ENCODE data around the gene WDR31. TPM values are rescaled to one million over a fixed set of nuclear protein-coding genes. Genes with fewer than 3 reads are reported as not detected.
"Not testable (repeated sequence)": the region's sequence is repeated elsewhere in the genome, so short reads cannot be mapped to it uniquely, and the experiment has no call there.

Gene WDR31
- total RNA-seq, 3 donors from 2014 or later, result 0.48 to 1.4 (median 0.73) TPM

DNA sequence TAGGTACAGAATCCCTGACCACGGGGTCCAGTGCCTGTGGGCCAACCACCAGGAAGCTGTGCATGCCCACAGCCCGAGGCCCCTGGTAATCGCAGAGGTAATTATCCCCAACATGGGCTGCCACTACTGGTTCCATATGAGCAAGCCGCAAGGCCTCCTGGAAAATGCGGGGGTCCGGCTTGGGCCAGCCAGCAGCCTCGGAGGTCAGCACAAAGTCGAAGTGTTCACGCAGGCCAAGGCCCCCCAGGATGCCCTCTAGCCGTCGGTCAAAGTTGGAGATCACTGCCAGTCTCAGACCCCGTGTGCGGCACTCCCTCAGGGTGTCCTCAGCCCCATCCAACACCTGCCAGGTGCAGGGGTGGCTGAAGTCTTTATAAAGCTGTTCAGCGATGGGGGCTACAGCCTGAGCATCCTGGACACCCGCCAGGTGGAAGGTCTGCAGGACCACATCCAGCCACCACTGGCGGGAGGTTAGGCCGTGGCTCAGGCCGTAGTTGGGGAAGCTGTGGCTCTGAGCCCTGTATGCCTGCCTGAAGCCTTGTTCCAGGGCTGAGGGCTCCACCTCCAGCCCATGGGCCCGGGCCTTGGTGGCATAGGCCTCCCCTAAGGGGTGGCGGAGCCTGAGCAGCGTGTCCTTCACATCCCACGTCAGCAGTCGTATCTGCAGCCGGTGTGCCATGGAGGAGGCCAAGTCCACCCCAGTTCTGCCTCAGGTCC is 33.8 kb upstream of the WDR31 start:
- Mint-ChIP-seq H3K9me3 (no peaks in the 10 kb centered on the region), H3K4me3 (no peak overlapping the region)
- no peak for ATAC-seq

DNA sequence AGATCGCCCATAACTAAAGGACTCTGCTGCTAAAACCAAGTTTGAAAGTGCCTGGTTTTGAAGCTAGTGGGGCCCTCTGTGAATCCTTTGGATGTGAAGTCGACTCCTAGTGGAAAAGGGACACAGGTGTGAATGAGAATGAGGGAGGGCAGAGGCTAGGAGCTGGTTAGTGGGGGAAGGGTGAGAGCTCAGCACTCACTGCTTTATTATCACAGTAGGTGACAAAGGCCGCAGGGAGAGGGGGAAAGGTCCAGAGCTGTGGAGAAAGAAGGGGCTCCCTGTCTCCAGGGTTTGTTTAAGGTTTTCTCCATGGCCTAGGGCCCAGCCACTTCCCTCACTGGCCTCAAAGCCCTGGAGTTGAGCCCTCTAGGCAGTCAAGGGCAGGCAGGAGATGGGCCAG is 33.2 kb upstream of the WDR31 start:
- H3K27me3 Mint-ChIP-seq (ENCODE audit: low read depth), result peaks cover 9% of the 10 kb centered on the region
- DNase-seq (no peak), ATAC-seq (no peak)
- peaks cover 4% of the 10 kb centered on the region for H3K36me3 Mint-ChIP-seq (ENCODE audit: insufficient read depth)
- no peak overlapping the region for H3K4me3 Mint-ChIP-seq
- no peaks in the 10 kb centered on the region for H3K9me3 Mint-ChIP-seq
- peaks cover 8% of the 10 kb centered on the region for H3K4me1 Mint-ChIP-seq (ENCODE audit: low read depth)

More for the DNA sequence above, 33.8 kb upstream of the WDR31 start:
- no peak for DNase-seq
- Mint-ChIP-seq H3K4me1 (ENCODE audit: low read depth) (peaks cover 8% of the 10 kb centered on the region), H3K27me3 (ENCODE audit: low read depth) (peaks cover 9% of the 10 kb centered on the region), H3K36me3 (ENCODE audit: insufficient read depth) (peaks cover 4% of the 10 kb centered on the region)

DNA sequence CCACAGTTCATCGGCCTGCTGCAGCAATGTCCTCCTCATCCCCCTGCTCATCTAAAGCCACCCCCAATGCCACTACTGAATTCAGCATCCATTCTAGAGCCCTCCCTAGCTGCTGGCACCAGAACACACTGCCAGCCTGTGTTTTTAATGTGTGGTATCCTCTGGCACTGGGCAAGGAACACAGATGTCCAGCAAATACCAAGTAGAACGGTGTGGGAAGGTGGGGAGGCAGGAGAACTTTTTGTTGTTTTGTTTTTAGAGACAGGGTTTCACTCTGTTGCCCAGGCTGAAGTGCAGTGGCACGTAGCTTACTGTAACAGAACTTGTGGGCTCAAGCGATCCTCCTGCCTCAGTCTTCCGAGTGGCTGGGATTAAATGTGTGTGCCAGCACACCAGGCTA is 32.0 kb upstream of the WDR31 start:
- Mint-ChIP-seq H3K36me3 (ENCODE audit: insufficient read depth) (peaks cover 4% of the 10 kb centered on the region), H3K27me3 (ENCODE audit: low read depth) (peaks cover 9% of the 10 kb centered on the region), H3K4me3 (no peak overlapping the region), H3K4me1 (ENCODE audit: low read depth) (peaks cover 8% of the 10 kb centered on the region), H3K9me3 (no peaks in the 10 kb centered on the region)
- ATAC-seq (no peak), DNase-seq (no peak)

DNA sequence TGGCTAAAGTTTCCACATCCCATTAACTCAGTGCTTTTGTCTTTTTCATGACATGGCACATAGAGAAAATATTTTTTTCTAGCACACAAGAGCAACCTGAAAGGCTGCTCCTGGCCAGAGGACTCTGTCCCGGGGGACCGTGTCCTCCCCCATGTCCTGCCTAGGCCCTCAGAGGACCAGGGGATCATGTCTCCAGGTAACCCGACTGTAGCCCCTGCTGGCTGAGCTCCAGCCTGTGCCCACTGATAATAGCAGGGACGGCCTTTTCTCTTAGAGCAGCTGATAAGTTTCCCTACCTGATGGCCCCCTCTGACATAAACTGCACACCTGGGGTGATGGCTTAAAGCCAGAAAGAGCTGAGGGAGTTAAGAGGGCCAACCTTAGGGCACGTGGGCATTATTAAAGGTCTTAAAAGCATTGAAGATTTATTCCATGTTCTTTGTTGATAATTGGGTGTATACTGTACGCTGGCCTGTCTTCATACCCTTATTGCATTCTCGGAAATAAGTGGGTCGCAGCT is 30.8 kb upstream of the WDR31 start:
- no peak overlapping the region for H3K4me3 Mint-ChIP-seq
- peaks cover 4% of the 10 kb centered on the region for H3K36me3 Mint-ChIP-seq (ENCODE audit: insufficient read depth)
- ATAC-seq, result no peak
- peaks cover 8% of the 10 kb centered on the region for H3K4me1 Mint-ChIP-seq (ENCODE audit: low read depth)
- peaks cover 9% of the 10 kb centered on the region for H3K27me3 Mint-ChIP-seq (ENCODE audit: low read depth)
- no peaks in the 10 kb centered on the region for H3K9me3 Mint-ChIP-seq
- no peak for DNase-seq

DNA sequence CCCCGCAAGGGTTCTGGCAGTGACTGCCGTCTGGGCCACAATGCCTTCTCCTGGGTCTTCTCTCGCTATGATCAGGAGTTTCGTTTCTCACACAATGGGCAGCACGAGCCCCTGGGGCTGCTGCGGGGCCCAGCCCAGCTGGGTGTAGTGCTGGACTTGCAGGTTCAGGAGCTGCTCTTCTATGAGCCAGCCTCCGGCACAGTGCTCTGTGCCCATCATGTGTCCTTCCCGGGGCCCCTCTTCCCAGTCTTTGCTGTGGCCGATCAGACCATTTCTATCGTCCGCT is 29.7 kb upstream of the WDR31 start:
- H3K4me1 Mint-ChIP-seq (ENCODE audit: low read depth), result no peaks in the 10 kb centered on the region
- no peak overlapping the region for H3K4me3 Mint-ChIP-seq
- ATAC-seq (no peak), DNase-seq (no peak)
- H3K36me3 Mint-ChIP-seq (ENCODE audit: insufficient read depth), result peaks cover 4% of the 10 kb centered on the region
- no peaks in the 10 kb centered on the region for H3K9me3 Mint-ChIP-seq
- peaks cover under 1% of the 10 kb centered on the region for H3K27me3 Mint-ChIP-seq (ENCODE audit: low read depth)

DNA sequence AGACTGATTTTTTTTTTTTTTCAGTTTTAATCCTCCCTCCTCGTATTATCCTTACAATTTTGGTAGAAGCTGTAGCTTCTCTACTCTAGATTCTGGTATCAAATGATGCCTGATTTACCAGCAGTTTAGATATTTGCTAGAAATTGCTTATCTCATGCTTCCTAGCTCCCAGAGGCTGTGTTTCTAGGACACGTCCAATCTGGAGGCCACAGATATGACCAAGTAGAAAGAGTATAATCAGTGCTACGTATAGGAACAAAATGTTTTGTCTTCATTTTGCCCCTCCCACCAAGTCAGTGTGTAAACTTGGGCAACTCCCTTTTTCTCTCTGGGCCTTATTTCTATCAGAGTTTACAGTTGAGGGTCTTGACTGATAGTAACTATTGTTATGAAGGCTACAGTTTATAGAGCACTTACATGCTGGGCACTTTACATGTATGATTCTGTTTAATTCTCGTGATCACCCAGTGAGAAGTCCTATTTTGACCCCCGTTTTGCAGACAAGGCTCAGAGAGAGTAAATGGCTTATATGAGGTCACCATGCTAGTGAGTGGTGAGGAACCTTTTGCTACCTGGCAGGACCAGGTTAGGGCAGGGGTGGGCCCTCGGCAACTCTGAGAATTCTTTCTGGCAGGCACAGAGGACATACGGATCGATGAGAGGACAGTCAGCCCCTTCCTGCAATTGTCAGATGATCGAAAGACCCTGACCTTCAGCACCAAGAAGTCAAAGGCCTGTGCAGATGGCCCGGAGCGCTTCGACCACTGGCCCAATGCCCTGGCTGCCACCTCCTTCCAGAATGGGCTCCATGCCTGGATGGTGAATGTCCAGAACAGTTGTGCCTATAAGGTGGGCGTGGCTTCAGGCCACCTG is 29.1 kb upstream of the WDR31 start:
- ATAC-seq (no peak), DNase-seq (no peak)
- H3K4me1 Mint-ChIP-seq (ENCODE audit: low read depth), result no peaks in the 10 kb centered on the region
- no peaks in the 10 kb centered on the region for H3K27me3 Mint-ChIP-seq (ENCODE audit: low read depth)
- no peaks in the 10 kb centered on the region for H3K9me3 Mint-ChIP-seq
- peaks cover 4% of the 10 kb centered on the region for H3K36me3 Mint-ChIP-seq (ENCODE audit: insufficient read depth)
- no peak overlapping the region for H3K4me3 Mint-ChIP-seq

DNA sequence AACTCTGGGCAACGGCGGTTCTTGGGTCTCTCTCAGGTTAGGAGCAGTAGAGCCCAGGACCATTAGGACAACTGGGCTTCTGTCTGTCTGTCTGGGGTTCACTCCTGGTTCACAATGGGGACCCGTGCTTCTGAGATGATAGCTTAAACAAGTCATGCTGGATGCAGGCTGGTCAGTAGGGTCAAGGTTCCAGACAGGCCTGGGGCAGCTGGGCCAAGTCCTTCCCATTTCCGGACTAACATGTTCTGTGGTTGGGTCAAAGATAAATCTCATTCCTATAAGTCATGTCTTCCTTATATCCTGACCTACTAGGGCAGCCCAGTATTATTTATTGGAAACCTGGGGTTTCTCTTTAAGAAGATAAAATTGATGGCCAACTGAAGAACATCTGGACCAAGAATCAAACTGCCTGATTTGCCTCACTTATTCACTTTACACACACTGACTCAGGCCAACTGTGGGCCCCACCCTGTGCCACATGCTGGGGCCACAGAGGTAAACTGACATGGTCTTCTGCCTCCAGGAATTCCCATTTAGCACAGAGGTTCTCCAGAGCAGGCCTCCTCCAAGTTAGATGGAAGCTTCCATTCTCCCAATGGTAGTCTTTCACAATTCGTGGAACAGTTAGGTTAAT is 28.4 kb upstream of the WDR31 start:
- DNase-seq (no peak), ATAC-seq (no peak)
- Mint-ChIP-seq H3K36me3 (ENCODE audit: insufficient read depth) (peaks cover 4% of the 10 kb centered on the region), H3K27me3 (ENCODE audit: low read depth) (no peaks in the 10 kb centered on the region), H3K4me3 (no peak overlapping the region), H3K9me3 (no peaks in the 10 kb centered on the region), H3K4me1 (ENCODE audit: low read depth) (no peaks in the 10 kb centered on the region)

DNA sequence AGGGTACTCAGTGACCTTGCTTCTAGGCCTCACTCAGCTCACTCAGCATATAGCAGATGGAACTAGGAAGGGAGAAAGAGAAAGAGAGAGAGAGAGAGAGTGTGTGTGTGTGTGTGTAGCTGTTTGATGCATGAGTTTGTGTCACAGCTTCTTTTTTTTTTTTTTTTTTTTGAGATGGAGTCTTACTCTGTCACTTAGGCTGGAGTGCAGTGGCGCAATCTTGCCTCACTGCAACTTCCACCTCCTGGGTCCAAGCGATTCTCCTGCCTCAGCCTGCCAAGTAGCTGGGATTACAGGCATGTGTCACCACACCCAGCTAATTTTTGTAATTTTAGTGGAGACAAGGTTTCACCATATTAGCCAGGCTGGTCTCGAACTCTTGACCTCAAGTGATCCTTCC is 25.6 kb upstream of the WDR31 start:
- H3K4me3 Mint-ChIP-seq; DNase-seq; H3K4me1 Mint-ChIP-seq (ENCODE audit: low read depth); H3K27me3 Mint-ChIP-seq (ENCODE audit: low read depth); H3K9me3 Mint-ChIP-seq; H3K36me3 Mint-ChIP-seq (ENCODE audit: insufficient read depth); ATAC-seq: not testable (repeated sequence)

DNA sequence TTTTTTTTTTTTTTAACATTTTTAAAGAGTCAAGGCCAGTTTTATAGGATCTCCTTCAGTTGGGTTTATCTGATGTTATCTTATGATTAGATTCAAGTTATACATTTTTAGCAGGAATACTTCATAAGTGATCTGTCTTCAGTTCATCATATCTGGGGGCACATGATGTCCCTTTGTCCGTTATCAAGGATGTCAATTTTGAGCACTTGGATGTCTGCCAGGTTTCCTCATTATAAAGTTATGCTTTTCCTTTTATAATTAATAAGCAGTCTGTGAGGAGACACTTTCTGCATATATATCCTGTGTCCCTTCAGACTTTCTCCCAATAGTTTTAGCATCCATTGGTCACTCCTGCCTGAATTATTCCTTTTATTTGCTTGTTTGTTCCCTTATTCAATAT is 24.9 kb upstream of the WDR31 start:
- no peak for DNase-seq

DNA sequence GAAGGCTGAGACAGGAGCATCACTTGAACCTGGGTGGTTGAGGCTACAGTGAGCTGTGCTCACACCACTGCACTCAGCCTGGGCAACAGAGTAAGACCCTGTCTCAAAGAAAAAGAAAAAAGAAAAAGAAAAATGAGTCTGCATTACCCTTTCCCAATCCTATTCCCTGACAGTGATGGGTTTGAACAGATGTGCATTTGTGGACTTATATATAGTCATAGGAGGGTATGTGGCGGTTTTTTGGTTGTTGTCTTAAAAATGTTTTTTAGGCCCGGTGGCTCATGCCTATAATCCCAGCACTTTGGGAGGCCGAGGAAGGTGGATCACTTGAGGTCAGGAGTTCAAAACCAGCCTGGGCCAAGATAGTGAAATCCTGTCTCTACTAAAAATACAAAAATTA is 23.3 kb upstream of the WDR31 start:
- no peaks in the 10 kb centered on the region for H3K9me3 Mint-ChIP-seq
- DNase-seq (no peak), ATAC-seq (no peak)
- peaks cover 2% of the 10 kb centered on the region for H3K27me3 Mint-ChIP-seq (ENCODE audit: low read depth)
- no peak overlapping the region for H3K4me3 Mint-ChIP-seq
- H3K36me3 Mint-ChIP-seq (ENCODE audit: insufficient read depth), result no peaks in the 10 kb centered on the region
- peaks cover 6% of the 10 kb centered on the region for H3K4me1 Mint-ChIP-seq (ENCODE audit: low read depth)

More for the DNA sequence above, 24.9 kb upstream of the WDR31 start:
- Mint-ChIP-seq H3K9me3 (no peaks in the 10 kb centered on the region), H3K4me3 (no peak overlapping the region), H3K27me3 (ENCODE audit: low read depth) (peaks cover 2% of the 10 kb centered on the region), H3K36me3 (ENCODE audit: insufficient read depth) (no peaks in the 10 kb centered on the region), H3K4me1 (ENCODE audit: low read depth) (peaks cover 6% of the 10 kb centered on the region)
- ATAC-seq, result no peak

DNA sequence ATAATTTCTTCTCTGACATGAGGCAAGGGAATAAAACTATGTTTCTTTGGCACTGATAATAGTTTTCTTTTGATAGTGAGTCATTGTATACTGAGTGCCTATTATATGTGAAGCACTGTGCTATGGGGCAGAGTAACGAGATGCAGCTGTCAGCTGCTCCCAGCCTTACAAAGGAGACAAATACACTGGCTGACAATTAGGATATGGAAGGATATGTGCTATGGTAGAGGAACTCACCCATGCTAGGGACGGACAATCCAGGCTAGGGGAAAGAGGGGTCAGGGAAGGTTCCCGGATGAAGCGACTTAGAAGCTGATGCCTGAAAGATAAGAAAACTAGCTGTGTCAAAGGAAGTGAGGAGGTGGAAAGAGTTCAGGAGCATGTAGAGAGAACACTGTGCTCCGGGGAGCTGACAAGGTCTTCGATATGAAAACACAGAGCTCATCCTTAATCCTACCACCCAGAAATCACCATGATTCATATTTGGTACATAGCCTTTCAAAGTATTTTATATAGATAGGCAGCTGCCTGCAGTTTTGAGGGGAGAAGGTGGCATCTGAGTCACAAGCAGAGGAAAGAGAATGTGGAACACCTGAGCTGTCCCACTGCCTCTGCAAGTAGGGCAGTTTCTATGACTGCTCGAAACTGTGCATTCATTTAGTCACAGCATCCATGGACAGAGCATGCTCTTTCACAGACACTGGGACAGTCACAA is 21.4 kb upstream of the WDR31 start:
- H3K4me1 Mint-ChIP-seq (ENCODE audit: low read depth), result peaks cover 6% of the 10 kb centered on the region
- no peak overlapping the region for H3K4me3 Mint-ChIP-seq
- H3K36me3 Mint-ChIP-seq (ENCODE audit: insufficient read depth), result no peaks in the 10 kb centered on the region
- peak; percentile 84 to 86 for ATAC-seq
- H3K9me3 Mint-ChIP-seq, result no peaks in the 10 kb centered on the region
- no peak for DNase-seq
- peaks cover 3% of the 10 kb centered on the region for H3K27me3 Mint-ChIP-seq (ENCODE audit: low read depth)

DNA sequence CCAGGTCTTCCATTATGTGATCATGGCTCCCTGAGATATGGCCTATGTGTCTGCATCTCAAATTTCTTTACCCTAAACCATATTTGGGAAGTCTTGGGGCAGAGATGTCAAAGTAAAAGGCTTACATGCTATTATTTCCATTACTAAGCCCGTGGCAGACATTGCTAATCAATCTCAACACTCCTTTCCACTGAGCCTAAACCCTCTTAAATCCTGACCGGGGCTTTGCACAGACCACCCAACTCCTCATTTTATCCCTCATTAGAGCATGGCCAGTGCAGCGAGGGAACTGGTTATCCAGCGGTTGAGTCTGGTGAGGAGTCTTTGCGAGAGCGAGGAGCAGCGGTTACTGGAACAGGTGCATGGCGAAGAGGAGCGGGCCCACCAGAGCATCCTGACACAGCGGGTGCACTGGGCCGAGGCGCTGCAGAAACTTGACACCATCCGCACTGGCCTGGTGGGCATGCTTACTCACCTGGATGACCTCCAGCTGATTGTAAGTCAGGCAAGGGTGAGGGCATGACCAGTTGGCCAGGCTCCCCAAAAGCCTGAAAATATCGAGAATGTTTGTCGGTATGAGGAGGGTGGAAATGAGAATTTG is 20.3 kb upstream of the WDR31 start:
- Mint-ChIP-seq H3K36me3 (ENCODE audit: insufficient read depth) (no peaks in the 10 kb centered on the region), H3K4me1 (ENCODE audit: low read depth) (peaks cover 6% of the 10 kb centered on the region), H3K4me3 (no peak overlapping the region), H3K27me3 (ENCODE audit: low read depth) (peaks cover 3% of the 10 kb centered on the region), H3K9me3 (no peaks in the 10 kb centered on the region)
- ATAC-seq (no peak), DNase-seq (no peak)

DNA sequence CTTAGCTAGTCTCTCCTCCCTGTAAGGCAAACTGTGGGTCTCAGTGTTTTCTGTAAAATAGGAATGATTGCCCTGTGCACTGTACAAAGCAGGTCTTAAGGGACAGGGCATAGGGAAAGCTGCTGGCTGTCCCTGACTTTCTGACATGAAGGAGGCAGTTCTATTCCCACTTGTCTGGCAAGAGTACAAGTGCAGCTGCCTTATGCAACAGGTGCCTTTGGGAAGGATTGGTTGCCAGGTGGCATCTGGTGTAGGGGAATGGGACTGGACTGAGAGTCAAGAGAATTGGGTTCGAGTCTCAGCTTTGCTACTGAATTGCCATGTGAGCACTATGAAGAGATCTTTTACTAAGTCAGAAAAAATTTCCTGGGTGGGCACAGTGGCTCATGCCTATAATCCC is 19.3 kb upstream of the WDR31 start:
- Mint-ChIP-seq H3K36me3 (ENCODE audit: insufficient read depth) (no peaks in the 10 kb centered on the region), H3K4me1 (ENCODE audit: low read depth) (peaks cover 6% of the 10 kb centered on the region), H3K27me3 (ENCODE audit: low read depth) (peaks cover 3% of the 10 kb centered on the region), H3K4me3 (no peak overlapping the region), H3K9me3 (no peaks in the 10 kb centered on the region)
- DNase-seq (no peak), ATAC-seq (no peak)

All from activated T-cell treated with anti-CD3 and anti-CD28 coated beads, Interleukin-2, amount 50 U/mL, for 4 hours (primary cell).